ENCODE data around the gene ESAM.

ESAM gene

GRCh38 chr11:124728134-124728533 is 34.0 kb downstream of the ESAM start:
- no peak for DNase-seq (ENCODE audit: extremely low read depth, insufficient read length)
- Histone ChIP-seq H3K36me3 (ENCODE audit: control insufficient read depth, insufficient read depth, low read length) (no peaks in the 10 kb centered on the region), H3K27me3 (replicated peaks; ENCODE audit: control insufficient read depth, insufficient read depth, low read length) (no peaks in the 10 kb centered on the region; the same call in 1 of the 2 replicates), H3K4me3 (replicated peaks; ENCODE audit: low read depth, low read length) (no peak overlapping the region)
- no peak for TF ChIP-seq CTCF (IDR thresholded peaks at IDR 0.05; ENCODE audit: insufficient read depth, low read length, poor library complexity, severe bottlenecking)

GRCh38 chr11:124727474-124727873 is 34.6 kb downstream of the ESAM start:
- no peak for DNase-seq (ENCODE audit: extremely low read depth, insufficient read length)
- Histone ChIP-seq H3K36me3 (ENCODE audit: control insufficient read depth, insufficient read depth, low read length) (no peaks in the 10 kb centered on the region), H3K27me3 (replicated peaks; ENCODE audit: control insufficient read depth, insufficient read depth, low read length) (no peaks in the 10 kb centered on the region; the same call in 1 of the 2 replicates), H3K4me3 (replicated peaks; ENCODE audit: low read depth, low read length) (no peak overlapping the region)
- TF ChIP-seq CTCF (IDR thresholded peaks at IDR 0.05; ENCODE audit: insufficient read depth, low read length, poor library complexity, severe bottlenecking), result no peak

GRCh38 chr11:124725719-124726105 is 36.4 kb downstream of the ESAM start:
- Histone ChIP-seq H3K4me3 (replicated peaks; ENCODE audit: low read depth, low read length) (no peak overlapping the region), H3K27me3 (replicated peaks; ENCODE audit: control insufficient read depth, insufficient read depth, low read length) (no peaks in the 10 kb centered on the region; the same call in 1 of the 2 replicates), H3K36me3 (ENCODE audit: control insufficient read depth, insufficient read depth, low read length) (no peaks in the 10 kb centered on the region)
- TF ChIP-seq CTCF (IDR thresholded peaks at IDR 0.05; ENCODE audit: insufficient read depth, low read length, poor library complexity, severe bottlenecking), result no peak
- no peak for DNase-seq (ENCODE audit: extremely low read depth, insufficient read length)

- peak; percentile 22 for DNase-seq (ENCODE audit: extremely low read depth, insufficient read length)
- Histone ChIP-seq H3K4me3 (replicated peaks; ENCODE audit: low read depth, low read length) (no peak overlapping the region), H3K36me3 (ENCODE audit: control insufficient read depth, insufficient read depth, low read length) (no peaks in the 10 kb centered on the region), H3K27me3 (replicated peaks; ENCODE audit: control insufficient read depth, insufficient read depth, low read length) (no peaks in the 10 kb centered on the region; the same call in 1 of the 2 replicates)
- no peak for TF ChIP-seq CTCF (IDR thresholded peaks at IDR 0.05; ENCODE audit: insufficient read depth, low read length, poor library complexity, severe bottlenecking)
Observed at GRCh38 chr11:124724979-124725718, 36.9 kb downstream of the ESAM start.

- DNase-seq (ENCODE audit: extremely low read depth, insufficient read length), result no peak
- Histone ChIP-seq H3K27me3 (replicated peaks; ENCODE audit: control insufficient read depth, insufficient read depth, low read length) (peaks cover 3% of the 10 kb centered on the region; the same call in 1 of the 2 replicates), H3K4me3 (replicated peaks; ENCODE audit: low read depth, low read length) (no peak overlapping the region), H3K36me3 (ENCODE audit: control insufficient read depth, insufficient read depth, low read length) (no peaks in the 10 kb centered on the region)
- TF ChIP-seq CTCF (IDR thresholded peaks at IDR 0.05; ENCODE audit: insufficient read depth, low read length, poor library complexity, severe bottlenecking), result no peak
Observed at GRCh38 chr11:124722176-124722575, 39.9 kb downstream of the ESAM start.

Measured in GM06990 (cell line).